HepG2 (cell line): Measurements from ENCODE around the gene RRBP1. TPM values are rescaled to one million over a fixed set of nuclear protein-coding genes. Genes with fewer than 3 reads are reported as not detected.

Source experiments
- ASH2L ChIP-seq: fragments of 300-600, 200-600 bp; sonication (generic); IDR thresholded peaks from 2 replicates; pipeline ENCODE4 v1.7.0; 2017; ENCODE audit warnings: low read depth, mild to moderate bottlenecking, moderate library complexity, mixed read lengths, low read length; ENCODE audit not compliant: insufficient read length
- ATM ChIP-seq: fragments of 450-650 bp; IDR thresholded peaks from 2 replicates; pipeline ENCODE4 v1.7.1; 2017; ENCODE audit warnings: mild to moderate bottlenecking, borderline replicate concordance
- CENPX ChIP-seq: sonication (generic); formaldehyde crosslinking; IDR thresholded peaks from 2 replicates; pipeline ENCODE4 v1.9.0; 2021; ENCODE audit warnings: mild to moderate bottlenecking, missing genetic modification reagents, moderate library complexity
- EP300 ChIP-seq, 3 experiments: sonication (generic) in 1 of 3; formaldehyde crosslinking in 1 of 3; IDR thresholded peaks; 2 replicates each; pipeline versions ENCODE4 v1.5.1 to v1.6.1; 2011 to 2020; ENCODE audit warnings: low read depth in 2 of 3, low read length in 2 of 3, borderline replicate concordance in 1 of 3, improper control_type of control experiment in 1 of 3, mild to moderate bottlenecking in 1 of 3, missing genetic modification reagents in 1 of 3, moderate library complexity in 1 of 3
- GABPA ChIP-seq, 2 experiments: IDR thresholded peaks; 2 replicates each; pipeline ENCODE4 v1.6.1; 2011 to 2016; ENCODE audit warnings: low read depth in 2 of 2, low read length in 1 of 2, missing biosample characterization in 1 of 2, missing genetic modification characterization in 1 of 2
- KMT2A ChIP-seq: sonication (generic); formaldehyde crosslinking; IDR thresholded peaks from 2 replicates; pipeline ENCODE4 v1.4.0; 2020; ENCODE audit warnings: missing genetic modification reagents
- MIXL1 ChIP-seq: IDR thresholded peaks from 2 replicates; pipeline ENCODE4 v1.6.1; 2016
- NFKBIZ ChIP-seq: IDR thresholded peaks from 2 replicates; pipeline ENCODE4 v1.6.1; 2018; ENCODE audit warnings: missing genetic modification reagents, missing compliant biosample characterization
- NR2C2 ChIP-seq: sonication (generic); formaldehyde crosslinking; IDR thresholded peaks from 2 replicates; pipeline ENCODE4 v1.4.0; 2020; ENCODE audit warnings: missing genetic modification reagents, mild to moderate bottlenecking, moderate library complexity, borderline replicate concordance
- NRL ChIP-seq: sonication (generic); formaldehyde crosslinking; IDR thresholded peaks from 2 replicates; pipeline ENCODE4 v1.5.0; 2020; ENCODE audit warnings: missing genetic modification reagents, mild to moderate bottlenecking, moderate library complexity, borderline replicate concordance
- ONECUT2 ChIP-seq: sonication (generic); formaldehyde crosslinking; IDR thresholded peaks from 2 replicates; pipeline ENCODE4 v1.4.0; 2020; ENCODE audit warnings: missing genetic modification reagents
- PHF20 ChIP-seq: sonication (generic); formaldehyde crosslinking; IDR thresholded peaks from 2 replicates; pipeline ENCODE4 v1.5.0; 2020; ENCODE audit warnings: mild to moderate bottlenecking, missing genetic modification reagents
- SAFB2 ChIP-seq: sonication (generic); formaldehyde crosslinking; IDR thresholded peaks from 2 replicates; pipeline ENCODE4 v1.5.1; 2020; ENCODE audit warnings: missing genetic modification reagents, low read depth, mild to moderate bottlenecking, borderline replicate concordance
- STAG1 ChIP-seq: sonication (generic); formaldehyde crosslinking; IDR thresholded peaks from 2 replicates; pipeline ENCODE4 v1.4.0; 2020; ENCODE audit warnings: missing genetic modification reagents
- TSC22D2 ChIP-seq: sonication (generic); formaldehyde crosslinking; IDR thresholded peaks from 2 replicates; pipeline ENCODE4 v1.5.1; 2020; ENCODE audit warnings: missing genetic modification reagents, mild to moderate bottlenecking, borderline replicate concordance
- ZBTB38 ChIP-seq: sonication (generic); formaldehyde crosslinking; IDR thresholded peaks from 2 replicates; pipeline ENCODE4 v1.5.1; 2020; ENCODE audit warnings: mild to moderate bottlenecking, missing genetic modification reagents
- ZBTB42 ChIP-seq: sonication (generic); formaldehyde crosslinking; IDR thresholded peaks from 2 replicates; pipeline ENCODE4 v1.5.0; 2020; ENCODE audit warnings: mild to moderate bottlenecking, missing genetic modification reagents
- ZFP82 ChIP-seq: sonication (generic); formaldehyde crosslinking; IDR thresholded peaks from 2 replicates; pipeline ENCODE4 v1.5.1; 2020; ENCODE audit warnings: mild to moderate bottlenecking, missing genetic modification reagents, borderline replicate concordance
- ZNF329 ChIP-seq: sonication (generic); formaldehyde crosslinking; IDR thresholded peaks from 2 replicates; pipeline ENCODE4 v1.9.0; 2021; ENCODE audit warnings: low read depth, mild to moderate bottlenecking, missing genetic modification reagents
- ZNF354B ChIP-seq: sonication (generic); formaldehyde crosslinking; IDR thresholded peaks from 2 replicates; pipeline ENCODE4 v1.8.0; 2022; ENCODE audit warnings: mild to moderate bottlenecking, missing genetic modification reagents
- ZNF383 ChIP-seq: sonication (generic); formaldehyde crosslinking; IDR thresholded peaks from 2 replicates; pipeline ENCODE4 v1.4.0; 2020; ENCODE audit warnings: missing genetic modification reagents, mild to moderate bottlenecking, borderline replicate concordance
- ZNF547 ChIP-seq: sonication (generic); formaldehyde crosslinking; IDR thresholded peaks from 2 replicates; pipeline ENCODE4 v1.5.1; 2020; ENCODE audit warnings: mild to moderate bottlenecking, missing genetic modification reagents
- ZNF768 ChIP-seq: sonication (generic); formaldehyde crosslinking; IDR thresholded peaks from 2 replicates; pipeline ENCODE4 v1.4.0; 2020; ENCODE audit warnings: missing genetic modification reagents
- ZSCAN31 ChIP-seq: sonication (generic); formaldehyde crosslinking; IDR thresholded peaks from 2 replicates; pipeline ENCODE4 v1.5.0; 2020; ENCODE audit warnings: low read depth, mild to moderate bottlenecking, missing genetic modification reagents
- polyA plus RNA-seq, 8 experiments: library from polyadenylated mRNA; depleted of rRNA in 3 of 8; stranded (reverse) in 7 of 8; unstranded in 1 of 8; fragments of >200 nt; fragmentation: Illumina TruSeq in 4 of 8; extraction: Trizol in 4 of 8; gene quantifications; 2 replicates each; pipeline versions ENCODE4 v1.2.1 to v1.2.3, GENCODE V29; 2011 to 2016; ENCODE audit warnings: low read depth in 4 of 8, missing spikeins in 1 of 8, mixed read lengths in 1 of 8; ENCODE audit not compliant: insufficient read depth in 1 of 8
- total RNA-seq, 5 experiments: library from RNA; depleted of rRNA; stranded (reverse); fragments of >200 nt; fragmentation: Illumina TruSeq; extraction: Trizol; gene quantifications; 2 replicates each; pipeline ENCODE4 v1.2.3, GENCODE V29; 2016; ENCODE audit warnings: low read depth in 1 of 5
- TF ChIP-seq, protein P1 (sequence below), 2 experiments: fragments of 450-650 bp in 1 of 2; sonication (generic) in 1 of 2; formaldehyde crosslinking; IDR thresholded peaks; 2 replicates each; pipeline versions ENCODE4 v1.5.0 to v1.8.0; 2020 to 2022; ENCODE audit warnings: mild to moderate bottlenecking in 1 of 2, missing genetic modification reagents in 1 of 2

RRBP1 gene
- total and polyA plus RNA-seq, 2 of the 13 experiments (the other 11 are each of a cell fraction or from before 2014, with no cell fraction given) = 150 to 222 TPM

DNA sequence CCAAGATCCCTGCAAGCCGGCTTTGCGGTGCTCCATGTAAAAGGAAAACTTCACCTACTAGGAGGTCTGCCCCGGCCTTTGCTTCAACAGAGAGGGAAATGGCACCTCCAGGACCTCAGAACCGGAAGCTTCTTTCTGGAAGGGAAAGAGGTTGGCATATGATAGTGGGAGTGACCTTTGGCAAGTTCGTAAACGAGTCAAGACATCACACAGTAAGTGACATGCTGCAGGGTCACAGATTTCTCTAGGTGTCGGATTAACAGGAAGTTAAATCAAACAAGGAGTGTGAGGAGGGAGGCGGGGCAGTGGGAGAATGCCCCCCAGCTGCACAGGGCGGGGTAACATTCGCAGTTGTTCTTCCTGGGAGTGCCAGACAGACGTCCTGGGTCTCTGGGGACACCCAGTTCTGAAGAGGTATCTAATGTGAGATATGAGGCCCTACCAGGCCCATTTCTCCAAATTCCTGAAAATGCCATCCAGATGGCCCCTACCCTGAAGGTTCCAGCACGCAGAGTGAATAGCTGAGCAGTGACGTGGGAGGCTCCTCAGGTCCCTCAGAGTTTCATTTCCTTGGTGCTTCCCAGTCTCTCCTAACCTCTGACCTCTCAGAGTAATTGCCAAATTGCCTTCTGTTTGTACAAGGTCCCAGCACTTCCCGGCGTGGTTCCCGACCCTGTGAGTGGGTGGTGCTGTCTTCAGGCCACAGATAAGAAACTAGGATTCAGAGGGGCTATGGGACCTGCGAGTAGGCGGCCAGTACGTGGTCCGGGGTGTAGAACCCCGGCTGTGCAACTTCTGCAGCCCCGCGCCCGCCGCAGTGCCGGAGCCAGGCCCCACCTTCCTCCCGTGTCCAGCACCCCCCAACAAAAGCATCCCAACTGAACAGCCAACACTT is 1.9 kb downstream of the RRBP1 start (continued):
- TF ChIP-seq TSC22D2 (CRISPR knock-in tag) (0 out of 2 replicates have a peak, but pooled peaks have one; percentile 10), CENPX (no peak), ASH2L (no peak), NFKBIZ (CRISPR knock-in tag) (peak; percentile 63; the same call in 1 of the 2 replicates), ONECUT2 (0 out of 2 replicates have a peak, but pooled peaks have one; percentile 24), STAG1 (CRISPR knock-in tag) (peak; percentile 32; the same call in 1 of the 2 replicates), ATM (no peak), MIXL1 (CRISPR knock-in tag) (peak; percentile 85), NR2C2 (peak; percentile 97), ZNF547 (CRISPR knock-in tag) (peak; percentile 33; the same call in 1 of the 2 replicates), GABPA (IDR thresholded peaks at IDR 0.05; ENCODE audit: low read depth, low read length) (no peak), GABPA (CRISPR knock-in tag; IDR thresholded peaks at IDR 0.05; ENCODE audit: low read depth) (peak; percentile 72), KMT2A (peak; percentile 76; the same call in 1 of the 2 replicates), ZNF354B (CRISPR knock-in tag) (no peak), SAFB2 (CRISPR knock-in tag) (no peak), ZSCAN31 (CRISPR knock-in tag) (no peak; the same call in 1 of the 2 replicates), PHF20 (CRISPR knock-in tag) (0 out of 2 replicates have a peak, but pooled peaks have one; percentile 30), ZNF383 (CRISPR knock-in tag) (0 out of 2 replicates have a peak, but pooled peaks have one; percentile 68), EP300 (IDR thresholded peaks at IDR 0.05; ENCODE audit: low read depth in 2 of 2, low read length in 2 of 2) (peak in 1 of 2 experiments; percentile 78; a peak in 2 of 4 replicates), EP300 (CRISPR knock-in tag; IDR thresholded peaks at IDR 0.05; ENCODE audit: borderline replicate concordance) (peak; percentile 69; the same call in 1 of the 2 replicates), NRL (CRISPR knock-in tag) (no peak), ZFP82 (CRISPR knock-in tag) (no peak), ZBTB38 (CRISPR knock-in tag) (no peak; the same call in 1 of the 2 replicates), ZBTB42 (no peak), ZNF768 (peak; percentile 57; the same call in 1 of the 2 replicates), ZNF329 (no peak)
- TF ChIP-seq, protein P1, sequence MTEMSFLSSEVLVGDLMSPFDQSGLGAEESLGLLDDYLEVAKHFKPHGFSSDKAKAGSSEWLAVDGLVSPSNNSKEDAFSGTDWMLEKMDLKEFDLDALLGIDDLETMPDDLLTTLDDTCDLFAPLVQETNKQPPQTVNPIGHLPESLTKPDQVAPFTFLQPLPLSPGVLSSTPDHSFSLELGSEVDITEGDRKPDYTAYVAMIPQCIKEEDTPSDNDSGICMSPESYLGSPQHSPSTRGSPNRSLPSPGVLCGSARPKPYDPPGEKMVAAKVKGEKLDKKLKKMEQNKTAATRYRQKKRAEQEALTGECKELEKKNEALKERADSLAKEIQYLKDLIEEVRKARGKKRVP (CRISPR knock-in tag; IDR thresholded peaks at IDR 0.05) = no peak; a peak in 2 of 4 replicates
